ENCODE measurements around the gene DOK3.

Gene DOK3

GRCh38 chr5:177478711-177479646 is 30.6 kb downstream of the DOK3 start:
- no peak for DNase-seq

GRCh38 chr5:177477701-177478477 is 31.7 kb downstream of the DOK3 start:
- no peak for DNase-seq

GRCh38 chr5:177476531-177477233 is 32.9 kb downstream of the DOK3 start:
- no peak for DNase-seq

DNA sequence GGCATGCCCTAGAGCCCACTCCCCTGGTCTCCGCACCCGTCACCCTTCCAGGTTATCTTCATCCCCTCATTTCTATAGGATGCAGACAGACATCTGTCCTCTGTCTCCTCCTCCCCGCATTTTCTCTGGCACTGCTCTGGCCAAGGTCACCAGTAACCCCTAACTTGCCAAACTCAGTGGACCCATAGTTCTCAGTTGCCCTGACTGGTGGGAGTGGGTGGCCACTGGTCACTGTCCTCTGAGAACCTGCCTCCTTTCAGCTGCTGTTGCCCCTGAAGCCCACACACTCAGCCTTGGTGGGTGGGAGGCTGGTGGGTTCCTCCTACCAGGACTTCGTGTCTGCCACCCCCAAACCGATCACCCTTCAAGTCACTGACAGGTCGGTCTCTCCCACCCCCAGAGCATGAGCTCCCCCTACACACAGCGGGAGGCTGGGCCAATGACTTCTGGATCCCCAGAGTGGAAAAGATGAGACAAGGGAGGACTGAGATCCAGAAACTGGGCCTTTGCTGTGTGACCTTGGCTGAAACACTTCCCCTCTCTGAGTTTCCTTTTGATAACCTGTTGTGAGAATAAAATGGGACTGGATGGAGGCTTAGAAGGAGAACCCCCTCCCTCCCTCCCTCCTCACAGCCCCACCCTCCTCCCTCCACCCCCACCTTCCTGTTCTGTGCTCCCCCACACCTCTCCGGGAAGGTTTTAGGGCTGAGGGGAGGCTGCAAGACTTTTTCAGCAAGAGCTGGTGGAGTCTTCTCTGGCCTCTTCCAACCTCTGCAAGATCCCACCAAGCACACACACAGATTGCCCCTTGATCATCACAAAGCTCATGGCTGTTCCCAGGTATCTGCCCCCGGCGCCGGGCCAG is 33.8 kb downstream of the DOK3 start:
- no peak for DNase-seq

DNA sequence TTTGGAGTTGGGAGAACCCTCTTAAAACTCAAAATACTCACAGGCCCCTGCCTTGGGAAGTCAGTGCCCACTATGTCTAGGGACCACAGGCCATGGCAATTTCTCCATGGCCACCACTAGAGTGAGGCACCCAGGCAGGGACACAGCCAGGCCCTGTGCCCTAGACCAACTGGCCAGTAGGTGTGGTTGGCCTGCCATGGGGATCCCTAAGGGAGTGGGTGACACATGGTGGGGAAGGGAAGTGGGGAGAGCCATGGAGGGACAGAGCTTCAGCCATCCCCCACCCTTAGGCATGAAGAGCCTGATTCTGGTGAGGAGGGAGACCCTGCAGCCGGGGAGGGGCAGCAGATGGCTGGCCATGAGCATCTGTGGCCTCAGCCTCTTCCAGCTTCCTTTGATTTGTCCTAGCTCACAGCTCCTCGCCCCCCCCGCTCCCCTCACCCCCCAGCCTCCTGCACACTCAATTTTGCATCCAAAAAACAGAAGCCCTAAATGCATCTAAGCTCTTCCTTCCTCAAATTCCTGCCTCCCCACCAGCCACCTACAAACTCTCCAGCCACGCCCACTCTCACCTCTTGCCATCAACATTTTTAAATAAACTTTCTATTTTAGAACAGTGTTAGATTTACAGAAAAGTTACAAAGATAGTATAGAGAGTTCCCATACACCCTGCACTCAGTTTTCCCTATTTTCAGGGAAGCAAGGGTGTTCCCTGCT is 34.6 kb downstream of the DOK3 start:
- DNase-seq: no peak

- DNase-seq: no peak
These were observed 35.6 kb downstream of the DOK3 start for GRCh38 chr5:177474002-177474476.

GRCh38 chr5:177473443-177474001 is 36.1 kb downstream of the DOK3 start, which contains the start of gene DBN1:
Gene DBN1, minus strand, starts transcription at chr5:177473634. Its CDS starts 113 bp downstream, at chr5:177473521.
- no peak for DNase-seq

DNA sequence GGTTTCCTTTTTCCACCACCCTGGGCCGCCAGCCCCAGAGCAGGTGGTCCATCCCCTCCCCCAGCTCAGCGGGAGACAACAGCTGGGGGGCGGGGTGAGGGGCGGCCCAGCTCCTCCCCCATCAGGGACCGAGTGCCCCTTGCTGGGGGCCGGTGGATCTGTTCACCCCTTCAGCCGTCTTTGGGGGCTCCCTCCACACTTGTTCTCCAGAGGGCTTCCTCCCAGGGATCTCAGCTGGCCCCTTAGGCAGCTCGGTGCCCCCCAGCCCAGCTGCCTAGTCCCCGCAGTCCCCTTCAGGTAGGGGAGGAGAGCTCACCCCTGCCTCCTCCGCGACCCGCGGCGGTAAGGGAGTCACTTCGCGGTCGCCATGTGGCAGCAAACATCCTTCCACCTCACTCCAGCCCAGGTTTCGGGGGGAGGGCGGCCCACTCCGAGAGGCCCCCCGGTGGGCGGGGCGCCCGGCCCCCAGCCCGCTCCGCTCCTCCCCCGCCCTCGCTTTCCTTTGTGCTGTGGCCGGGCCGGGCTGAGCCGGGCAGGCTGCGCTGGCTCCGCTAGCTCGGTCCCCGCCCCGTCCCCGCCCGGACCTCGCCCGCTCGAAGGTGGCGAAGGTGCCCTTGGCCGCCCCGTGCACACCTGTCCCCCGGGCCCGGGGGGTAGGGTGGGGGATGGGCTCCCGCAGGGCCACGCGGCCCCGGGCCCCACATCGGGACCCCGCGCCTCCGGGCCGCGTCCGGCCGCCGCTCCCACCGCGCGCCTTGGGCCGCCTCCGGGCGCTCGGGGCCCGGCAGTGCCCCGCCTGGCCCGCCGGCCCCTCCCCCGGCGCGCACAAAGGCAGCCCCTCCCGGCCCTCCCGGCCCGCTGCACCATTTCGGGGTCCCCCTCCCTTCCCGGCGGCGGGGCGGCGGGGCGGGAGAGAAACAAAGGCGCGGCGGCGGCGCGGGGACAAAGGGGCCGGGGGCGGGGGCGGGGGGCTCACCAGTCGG is 36.9 kb downstream of the DOK3 start:
- no peak for DNase-seq

DNA sequence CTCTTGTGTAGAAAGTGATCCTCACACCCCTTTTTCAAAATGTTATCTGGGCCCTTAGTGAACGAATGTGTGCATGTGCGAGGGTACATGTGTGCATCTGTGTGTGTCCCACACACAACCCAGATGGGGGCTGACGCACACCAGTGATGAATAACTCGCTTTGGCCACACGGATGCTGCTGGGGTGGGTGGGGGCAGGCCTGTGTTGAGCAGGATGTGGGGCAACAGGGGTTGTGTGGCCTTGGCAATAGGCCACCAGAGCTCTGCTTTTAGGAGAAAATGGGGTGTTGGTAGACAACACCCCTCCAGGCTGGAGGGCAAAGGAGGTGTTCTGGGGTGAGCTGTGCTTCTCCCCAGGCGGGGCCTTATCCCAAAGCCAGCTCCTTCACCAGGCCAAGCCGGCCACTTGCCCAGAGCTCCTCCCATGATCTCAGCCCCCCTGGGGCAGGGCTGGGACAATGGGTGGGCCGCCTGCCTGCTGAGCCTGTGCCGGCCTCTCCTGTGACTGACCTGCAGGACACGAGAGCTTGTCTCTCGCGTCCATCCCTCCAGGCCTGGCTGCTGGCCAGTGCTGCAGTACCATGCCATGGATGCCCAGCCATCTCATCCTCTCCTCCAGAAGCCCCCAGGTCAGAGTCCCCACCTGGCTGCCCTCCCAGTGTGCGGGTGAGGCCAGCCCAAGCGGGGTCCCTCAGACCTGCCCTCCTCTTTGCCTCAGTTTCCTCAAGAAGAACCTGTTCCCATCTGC is 37.8 kb downstream of the DOK3 start:
- no peak for DNase-seq

- no peak for DNase-seq
These were observed 38.7 kb downstream of the DOK3 start for GRCh38 chr5:177470759-177471536.

GRCh38 chr5:177469750-177470525 is 39.7 kb downstream of the DOK3 start:
- DNase-seq: no peak

GRCh38 chr5:177468685-177469628 is 40.7 kb downstream of the DOK3 start:
- no peak for DNase-seq

DNA sequence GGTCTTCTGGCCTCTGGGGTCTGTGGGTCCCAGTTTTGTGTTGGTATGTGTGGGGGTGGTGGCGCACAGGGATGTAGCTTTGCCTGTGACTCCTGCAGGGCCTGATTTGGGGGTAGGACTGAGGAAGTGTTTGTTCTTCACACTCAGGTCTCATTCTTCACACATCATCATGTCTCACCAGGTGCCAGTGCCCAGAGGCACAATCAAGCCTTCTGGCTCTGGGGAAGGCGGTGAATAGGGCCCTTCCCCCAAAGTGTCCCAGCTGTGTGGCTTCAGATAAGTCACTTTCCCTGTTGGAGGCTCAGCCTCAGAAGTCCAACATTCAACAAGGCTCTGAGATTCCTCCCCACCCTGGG is 41.3 kb downstream of the DOK3 start:
- no peak for DNase-seq

DNA sequence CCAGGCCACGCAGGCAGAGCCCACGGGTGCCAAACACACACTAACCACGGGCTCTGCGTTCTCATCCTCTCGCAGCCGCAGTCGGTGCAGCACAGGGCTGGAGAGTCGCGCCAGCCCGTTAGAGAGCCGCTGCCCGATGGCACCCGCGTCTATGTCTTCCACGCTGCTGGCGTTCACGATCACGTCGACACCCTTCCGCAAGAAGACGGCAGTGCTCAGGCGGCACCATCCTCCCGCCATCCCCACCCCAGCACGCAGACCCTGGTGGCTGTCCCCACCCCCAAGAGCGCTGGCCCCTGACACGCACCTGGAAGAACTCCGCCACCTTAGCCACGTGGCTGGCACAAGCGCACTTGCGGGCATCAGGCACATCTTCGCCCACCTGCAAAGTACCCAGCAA is 42.2 kb downstream of the DOK3 start:
- DNase-seq: no peak

DNA sequence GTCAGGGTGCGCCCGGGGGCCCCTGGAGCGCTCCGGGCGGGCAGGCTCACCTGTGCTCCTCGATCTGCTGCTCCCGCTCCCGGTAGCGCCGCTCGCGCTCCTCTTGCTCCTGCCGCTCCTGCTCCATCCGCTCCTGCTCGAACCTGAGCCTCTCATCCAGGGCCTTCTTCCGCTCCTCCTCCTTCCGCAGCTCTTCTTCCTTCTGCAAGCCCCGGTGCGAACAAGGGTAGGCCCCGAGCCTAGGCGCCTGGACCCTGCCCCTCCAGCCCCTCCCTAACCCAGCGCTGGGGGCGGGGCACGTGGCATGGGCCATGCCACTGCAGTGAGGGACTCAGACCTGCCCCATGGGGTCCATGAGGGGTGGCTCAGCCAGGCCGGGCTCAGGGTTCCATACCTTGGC is 42.8 kb downstream of the DOK3 start:
- DNase-seq: no peak

GRCh38 chr5:177465044-177465443 is 44.6 kb downstream of the DOK3 start:
- no peak for DNase-seq
